ENCODE data around the gene PDCL3. TPM values are rescaled to one million over a fixed set of nuclear protein-coding genes. Genes with fewer than 3 reads are reported as not detected.

PDCL3 gene
- polyA plus RNA-seq, 1 donor = 34.3 TPM

- DNase-seq (ENCODE audit: low read depth) = no peak
Observed at GRCh38 chr2:100611079-100612029, 48.6 kb downstream of the PDCL3 start.

DNA sequence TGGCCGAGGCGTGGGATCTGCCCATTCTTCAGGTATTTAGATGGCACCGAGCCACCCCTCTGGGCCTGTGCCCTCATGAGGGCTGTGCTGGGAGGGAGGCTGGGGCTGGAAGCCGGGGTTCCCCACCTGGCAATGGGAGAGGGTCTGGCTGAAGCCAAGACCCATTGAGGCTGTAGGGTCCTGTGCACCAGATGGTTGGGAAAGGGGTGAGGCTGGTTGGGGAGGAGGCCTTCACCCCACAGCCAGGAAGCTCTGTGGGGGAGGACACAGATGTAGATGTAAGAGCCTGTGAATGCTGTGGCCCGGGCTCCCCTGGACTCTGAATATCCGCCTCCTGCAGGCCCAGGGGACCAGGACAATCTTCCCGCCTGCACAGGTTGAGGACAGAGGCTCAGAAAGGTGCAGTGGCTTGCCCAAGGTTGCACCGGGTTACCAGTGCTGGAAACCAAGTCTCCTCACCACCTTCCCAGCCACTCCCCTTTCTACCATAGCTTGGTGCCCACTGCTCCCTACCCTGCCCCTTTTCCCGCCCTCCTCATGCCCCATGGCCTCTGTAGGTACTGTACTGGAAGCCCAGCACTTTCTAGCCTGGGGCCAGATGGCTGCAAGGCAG, 49.7 kb downstream of the PDCL3 start:
- DNase-seq (ENCODE audit: low read depth) = no peak

DNA sequence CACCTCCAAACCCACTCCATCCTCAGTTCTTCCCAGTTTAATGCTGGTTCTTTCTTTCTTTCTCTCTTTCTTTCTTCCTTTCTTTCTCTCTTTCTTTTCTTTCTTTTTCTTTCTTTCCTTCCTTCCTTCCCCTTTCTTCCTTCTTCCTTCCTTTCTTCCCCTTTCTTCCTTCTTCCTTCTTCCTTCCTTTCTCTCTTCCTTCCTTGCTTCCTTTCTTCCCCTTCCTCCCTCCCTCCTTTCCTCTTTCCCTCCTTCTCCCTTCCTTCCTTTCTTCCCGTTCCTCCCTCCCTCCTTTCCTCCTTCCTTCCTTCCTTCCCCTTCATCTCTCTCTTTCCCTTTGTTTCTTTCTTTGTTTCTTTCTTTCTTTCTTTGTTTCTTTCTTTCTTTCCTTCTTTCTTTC, 50.9 kb downstream of the PDCL3 start:
- no peak for DNase-seq (ENCODE audit: low read depth)

DNA sequence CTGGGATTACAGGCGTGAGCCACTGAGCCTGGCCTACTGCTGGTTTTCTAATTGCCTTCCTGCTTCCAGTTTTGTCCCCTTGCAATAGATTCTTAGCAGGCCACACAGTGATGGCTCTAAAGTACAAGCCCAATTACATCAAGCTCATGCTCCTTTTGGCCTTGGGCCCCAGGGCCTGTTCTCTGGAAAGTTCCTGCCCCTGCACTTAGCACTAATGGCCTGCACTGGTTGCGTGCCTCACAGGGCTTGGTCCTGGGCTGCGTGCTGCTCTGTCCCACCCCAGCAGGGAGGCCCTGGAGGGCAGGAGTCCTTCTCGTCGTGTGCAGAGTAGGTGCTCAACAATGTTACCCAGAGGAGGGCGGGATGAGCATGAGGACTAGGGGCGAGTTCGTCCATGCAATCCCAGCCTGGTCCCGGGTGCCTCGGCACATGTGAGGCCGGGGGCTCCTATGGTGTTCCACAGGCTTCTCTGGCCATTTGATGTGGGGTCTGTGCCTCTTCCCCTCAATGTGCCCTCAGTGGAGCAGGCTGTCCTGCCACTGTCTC, 51.7 kb downstream of the PDCL3 start:
- no peak for DNase-seq (ENCODE audit: low read depth)

- no peak for DNase-seq (ENCODE audit: low read depth)
Observed at GRCh38 chr2:100615471-100615870, 52.7 kb downstream of the PDCL3 start.

GRCh38 chr2:100615886-100616285, 53.1 kb downstream of the PDCL3 start:
- no peak for DNase-seq (ENCODE audit: low read depth)

DNA sequence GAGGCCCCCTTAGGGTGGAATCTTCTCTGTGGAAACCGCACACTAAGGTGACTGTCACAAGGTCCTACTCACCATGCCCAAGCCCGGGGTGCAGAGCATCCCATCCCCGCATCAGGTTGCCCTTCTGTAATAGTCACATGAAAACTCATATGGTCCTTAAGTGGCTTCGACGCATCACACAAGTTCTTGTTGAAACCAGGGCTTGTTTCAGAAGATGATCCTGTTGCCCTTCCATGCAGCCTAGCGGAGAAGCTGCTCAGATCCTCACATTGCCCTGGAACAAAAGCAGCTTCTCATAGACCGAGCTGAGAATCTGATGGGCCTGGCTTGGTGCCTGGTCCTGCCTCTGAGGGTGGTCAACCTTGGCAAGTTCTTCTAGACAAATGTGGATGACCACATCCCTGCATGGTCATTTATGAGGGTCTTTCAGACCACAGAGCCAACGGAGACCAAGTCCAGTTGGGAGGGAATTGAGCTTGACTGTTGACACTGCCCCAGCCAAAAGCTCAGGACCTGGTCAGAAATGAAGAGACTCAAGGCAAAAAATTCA, 54.1 kb downstream of the PDCL3 start:
- no peak for DNase-seq (ENCODE audit: low read depth)

GRCh38 chr2:100619951-100620350, 57.2 kb downstream of the PDCL3 start:
- no peak for DNase-seq (ENCODE audit: low read depth)

DNA sequence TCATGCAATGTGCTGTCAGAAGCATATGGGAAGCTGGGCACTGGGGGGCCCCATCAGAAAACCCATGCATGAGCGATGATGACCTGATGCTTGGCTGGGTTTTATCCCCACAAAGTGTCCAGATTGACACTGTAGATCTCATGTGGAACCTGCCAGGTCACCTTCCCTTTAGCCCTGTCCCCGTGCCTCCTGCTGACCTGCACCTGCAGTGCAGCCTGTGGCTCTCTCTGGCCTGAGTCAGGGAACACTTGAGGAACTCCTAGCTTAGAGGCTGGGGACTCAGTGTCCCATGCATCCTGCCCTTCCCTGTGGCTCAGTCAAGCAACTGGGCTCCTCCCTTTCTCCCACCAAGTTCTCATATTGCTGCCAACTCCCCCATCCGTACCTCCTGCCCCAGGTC, 57.7 kb downstream of the PDCL3 start:
- no peak for DNase-seq (ENCODE audit: low read depth)

- DNase-seq (ENCODE audit: low read depth) = no peak
Observed at GRCh38 chr2:100621371-100621951, 58.7 kb downstream of the PDCL3 start.

DNA sequence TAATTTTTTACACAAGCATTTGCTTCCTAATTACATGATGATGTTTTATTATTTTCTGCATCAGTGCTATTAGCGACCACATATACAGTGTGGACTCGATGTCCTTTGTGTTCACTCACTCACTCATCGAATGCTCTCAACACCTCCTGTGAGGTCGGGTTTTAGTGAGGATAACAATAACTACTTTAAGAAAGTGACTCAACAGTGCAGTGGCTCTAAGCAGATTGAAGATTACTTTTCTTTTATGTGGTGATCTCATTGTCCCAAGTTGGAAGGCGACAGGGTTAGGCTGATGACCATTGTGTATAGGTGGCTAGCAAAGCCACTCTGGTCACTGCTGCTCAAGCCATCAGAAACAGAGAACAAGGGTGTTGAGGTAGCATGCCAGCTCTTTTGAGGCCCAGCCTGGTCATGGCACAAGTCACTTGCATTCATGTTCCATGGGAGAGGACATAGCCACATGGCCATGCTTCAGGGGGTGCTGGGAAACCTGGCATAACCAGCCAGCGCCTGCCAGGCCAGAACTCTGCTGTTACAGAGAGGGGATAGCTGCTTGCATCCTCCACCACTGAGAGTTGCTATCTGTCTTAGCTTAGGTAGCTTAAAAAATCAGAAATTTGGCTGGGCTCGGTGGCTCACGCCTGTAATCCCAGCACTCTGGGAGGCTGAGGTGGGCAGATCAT, 60.4 kb downstream of the PDCL3 start:
- DNase-seq (ENCODE audit: low read depth) = no peak

- DNase-seq (ENCODE audit: low read depth) = no peak
Observed at GRCh38 chr2:100623930-100624329, 61.1 kb downstream of the PDCL3 start.

- DNase-seq (ENCODE audit: low read depth) = no peak
Observed at GRCh38 chr2:100624536-100624935, 61.7 kb downstream of the PDCL3 start.

GRCh38 chr2:100625717-100626116, 62.9 kb downstream of the PDCL3 start:
- DNase-seq (ENCODE audit: low read depth) = no peak

Other genes starting within 250 kb of the PDCL3 start
- gene LONRF2, start 240.5 kb upstream of the PDCL3 start, polyA plus RNA-seq (ENCODE audit: insufficient read length) = 1.5 TPM
- gene CHST10, start 145.3 kb upstream of the PDCL3 start, polyA plus RNA-seq (ENCODE audit: insufficient read length) = 11.0 TPM
- gene NMS, start 92.5 kb upstream of the PDCL3 start, polyA plus RNA-seq (ENCODE audit: insufficient read length) = not detected